ENCODE measurements around the gene THAP5. TPM values are rescaled to one million over a fixed set of nuclear protein-coding genes. Genes with fewer than 3 reads are reported as not detected.
"Not testable (repeated sequence)": the region's sequence is repeated elsewhere in the genome, so short reads cannot be mapped to it uniquely, and the experiment has no call there.

Gene THAP5
- polyA plus RNA-seq, 3 donors, result 3.0 to 10.7 (median 9.9) TPM

DNA sequence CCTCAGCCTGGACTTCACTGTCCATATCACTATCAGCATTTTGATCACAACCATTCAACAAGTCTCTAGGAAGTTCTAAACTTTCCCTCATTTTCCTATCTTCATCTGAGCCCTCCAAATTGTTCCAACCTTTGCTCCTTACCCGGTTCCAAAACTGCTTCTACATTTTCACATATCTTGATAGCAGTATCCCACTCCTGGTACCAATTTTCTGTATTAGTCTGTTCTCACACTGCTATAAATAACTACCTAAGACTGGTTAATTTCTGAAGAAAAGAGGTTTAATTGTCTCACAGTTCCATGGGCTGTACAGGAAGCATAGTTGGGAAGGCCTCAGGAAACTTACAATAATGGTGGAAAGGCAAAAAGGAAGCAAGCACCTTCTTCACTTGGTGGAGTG is 11.9 kb downstream of the THAP5 start:
- Histone ChIP-seq H3K9me3 (replicated peaks in 1 of 2; ENCODE audit: control insufficient read depth in 1 of 2, insufficient read depth in 1 of 2, low read length in 2 of 2) (peaks cover 22 to 32% of the 10 kb centered on the region in 2 donors), H2AFZ (ENCODE audit: insufficient read depth, low read depth, low read length, poor library complexity, severe bottlenecking) (no peak overlapping the region), H3K36me3 (replicated peaks in 1 of 2; ENCODE audit: control insufficient read depth in 1 of 2, insufficient read depth in 2 of 2, low read length in 2 of 2) (no peaks in the 10 kb centered on the region), H3K27ac (ENCODE audit: low read depth in 1 of 2, low read length in 2 of 2) (no peak overlapping the region), H3K4me1 (ENCODE audit: control insufficient read depth in 1 of 2, insufficient read depth in 2 of 2, low read length in 2 of 2) (no peaks in the 10 kb centered on the region), H3K9ac (ENCODE audit: insufficient read depth, low read length, poor library complexity, severe bottlenecking) (no peak overlapping the region), H3K4me2 (replicated peaks; ENCODE audit: extremely low read depth, low read length, poor library complexity, severe bottlenecking) (no peak overlapping the region), H3K4me3 (replicated peaks in 1 of 3; ENCODE audit: low read depth in 2 of 3, low read length in 3 of 3) (no peak overlapping the region), H4K20me1 (ENCODE audit: insufficient read depth, low read length) (no peaks in the 10 kb centered on the region), H3K79me2 (ENCODE audit: insufficient read depth, low read length) (no peaks in the 10 kb centered on the region), H3K27me3 (ENCODE audit: control insufficient read depth in 2 of 2, insufficient read depth in 2 of 2, low read length in 2 of 2) (no peaks in the 10 kb centered on the region)
- no peaks in the 10 kb centered on the region for H3K4me1 Mint-ChIP-seq
- peaks cover 0 to 2% (median 0%) of the 10 kb centered on the region in 3 donors for H3K27me3 Mint-ChIP-seq (ENCODE audit: low read depth in 3 of 3)
- no peak overlapping the region for H3K27ac Mint-ChIP-seq
- intact Hi-C loops (cut with micrococcal nuclease), result no loop called here
- peaks cover 17 to 51% (median 32%) of the 10 kb centered on the region in 7 donors for H3K9me3 Mint-ChIP-seq
- peaks cover 4 to 12% of the 10 kb centered on the region in 2 donors for H3K36me3 Mint-ChIP-seq
- TF ChIP-seq, protein P1, sequence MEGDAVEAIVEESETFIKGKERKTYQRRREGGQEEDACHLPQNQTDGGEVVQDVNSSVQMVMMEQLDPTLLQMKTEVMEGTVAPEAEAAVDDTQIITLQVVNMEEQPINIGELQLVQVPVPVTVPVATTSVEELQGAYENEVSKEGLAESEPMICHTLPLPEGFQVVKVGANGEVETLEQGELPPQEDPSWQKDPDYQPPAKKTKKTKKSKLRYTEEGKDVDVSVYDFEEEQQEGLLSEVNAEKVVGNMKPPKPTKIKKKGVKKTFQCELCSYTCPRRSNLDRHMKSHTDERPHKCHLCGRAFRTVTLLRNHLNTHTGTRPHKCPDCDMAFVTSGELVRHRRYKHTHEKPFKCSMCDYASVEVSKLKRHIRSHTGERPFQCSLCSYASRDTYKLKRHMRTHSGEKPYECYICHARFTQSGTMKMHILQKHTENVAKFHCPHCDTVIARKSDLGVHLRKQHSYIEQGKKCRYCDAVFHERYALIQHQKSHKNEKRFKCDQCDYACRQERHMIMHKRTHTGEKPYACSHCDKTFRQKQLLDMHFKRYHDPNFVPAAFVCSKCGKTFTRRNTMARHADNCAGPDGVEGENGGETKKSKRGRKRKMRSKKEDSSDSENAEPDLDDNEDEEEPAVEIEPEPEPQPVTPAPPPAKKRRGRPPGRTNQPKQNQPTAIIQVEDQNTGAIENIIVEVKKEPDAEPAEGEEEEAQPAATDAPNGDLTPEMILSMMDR (IDR thresholded peaks at IDR 0.05), result no peak
- no peak overlapping the region for H3K4me3 Mint-ChIP-seq
- no CpG with 5 or more reads among the region's 1 CpG for WGBS (ENCODE audit: insufficient coverage)
- DNase-seq, result no peak

DNA sequence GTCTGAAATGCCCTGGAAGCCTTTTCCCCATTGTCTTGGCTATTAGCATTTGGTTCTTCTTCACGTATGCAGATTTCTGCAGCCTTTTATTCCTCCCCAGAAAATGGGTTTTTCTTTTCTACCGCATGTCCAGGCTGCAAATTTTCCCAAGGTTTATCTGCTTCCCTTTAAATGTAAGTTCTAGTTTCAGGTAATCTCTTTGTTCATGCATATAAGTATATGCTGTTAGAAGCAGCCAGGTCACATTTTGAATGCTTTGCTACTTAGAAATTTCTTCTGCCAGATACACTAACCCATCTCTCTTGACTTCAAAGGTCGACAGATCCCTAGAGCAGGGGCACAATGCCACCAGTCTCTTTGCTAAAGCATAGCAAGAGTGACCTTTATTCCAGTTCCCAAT is 12.3 kb downstream of the THAP5 start:
- WGBS (ENCODE audit: insufficient coverage), result 100% methylated on average over 2 of the region's 3 CpGs
- Histone ChIP-seq H3K36me3 (replicated peaks in 1 of 2; ENCODE audit: control insufficient read depth in 1 of 2, insufficient read depth in 2 of 2, low read length in 2 of 2) (no peaks in the 10 kb centered on the region), H3K27me3 (ENCODE audit: control insufficient read depth in 2 of 2, insufficient read depth in 2 of 2, low read length in 2 of 2) (no peaks in the 10 kb centered on the region), H3K9me3 (replicated peaks in 1 of 2; ENCODE audit: control insufficient read depth in 1 of 2, insufficient read depth in 1 of 2, low read length in 2 of 2) (peaks cover 22 to 32% of the 10 kb centered on the region in 2 donors), H3K4me1 (ENCODE audit: control insufficient read depth in 1 of 2, insufficient read depth in 2 of 2, low read length in 2 of 2) (no peaks in the 10 kb centered on the region), H3K27ac (ENCODE audit: low read depth in 1 of 2, low read length in 2 of 2) (no peak overlapping the region), H3K4me3 (replicated peaks in 1 of 3; ENCODE audit: low read depth in 2 of 3, low read length in 3 of 3) (no peak overlapping the region), H3K9ac (ENCODE audit: insufficient read depth, low read length, poor library complexity, severe bottlenecking) (no peak overlapping the region), H3K79me2 (ENCODE audit: insufficient read depth, low read length) (no peaks in the 10 kb centered on the region), H4K20me1 (ENCODE audit: insufficient read depth, low read length) (no peaks in the 10 kb centered on the region), H2AFZ (ENCODE audit: insufficient read depth, low read depth, low read length, poor library complexity, severe bottlenecking) (no peak overlapping the region), H3K4me2 (replicated peaks; ENCODE audit: extremely low read depth, low read length, poor library complexity, severe bottlenecking) (no peak overlapping the region)
- Mint-ChIP-seq H3K4me3 (no peak overlapping the region), H3K9me3 (peaks cover 17 to 51% (median 32%) of the 10 kb centered on the region in 7 donors), H3K27ac (no peak overlapping the region), H3K27me3 (ENCODE audit: low read depth in 3 of 3) (peaks cover 0 to 2% (median 0%) of the 10 kb centered on the region in 3 donors), H3K36me3 (peaks cover 4 to 12% of the 10 kb centered on the region in 2 donors), H3K4me1 (peaks cover 1% of the 10 kb centered on the region)
- no peak for DNase-seq
- intact Hi-C loops (cut with micrococcal nuclease), result no loop called here
- TF ChIP-seq, protein P1 (IDR thresholded peaks at IDR 0.05), result no peak

DNA sequence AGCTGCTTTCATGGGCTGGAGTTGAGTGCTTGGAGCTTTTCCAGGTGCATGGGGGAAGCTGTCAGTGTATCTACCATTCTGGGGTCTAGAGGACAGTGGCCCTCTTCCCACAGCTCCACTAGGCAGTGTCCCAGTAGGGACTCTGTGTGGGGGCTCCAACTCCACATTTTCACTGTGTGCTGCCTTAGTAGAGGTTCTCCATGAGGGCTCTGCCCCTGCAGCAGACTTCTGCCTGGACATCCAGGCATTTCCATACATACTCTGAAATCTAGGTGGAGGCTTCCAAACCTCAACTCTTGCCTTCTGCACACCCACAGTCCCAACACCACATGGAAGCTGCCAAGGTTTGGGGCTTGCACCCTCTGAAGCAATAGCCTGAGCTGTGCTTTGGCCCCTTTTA is 12.8 kb downstream of the THAP5 start:
- peaks cover 17 to 50% (median 32%) of the 10 kb centered on the region in 7 donors for H3K9me3 Mint-ChIP-seq
- H3K36me3 ChIP-seq (replicated peaks in 1 of 2; ENCODE audit: control insufficient read depth in 1 of 2, insufficient read depth in 2 of 2, low read length in 2 of 2); H3K4me3 Mint-ChIP-seq; H3K27me3 ChIP-seq (ENCODE audit: control insufficient read depth in 2 of 2, insufficient read depth in 2 of 2, low read length in 2 of 2); H3K4me1 ChIP-seq (ENCODE audit: control insufficient read depth in 1 of 2, insufficient read depth in 2 of 2, low read length in 2 of 2); H3K4me3 ChIP-seq (replicated peaks in 1 of 3; ENCODE audit: low read depth in 2 of 3, low read length in 3 of 3); H3K27me3 Mint-ChIP-seq (ENCODE audit: low read depth in 3 of 3); H3K9ac ChIP-seq (ENCODE audit: insufficient read depth, low read length, poor library complexity, severe bottlenecking); DNase-seq; H3K79me2 ChIP-seq (ENCODE audit: insufficient read depth, low read length); intact Hi-C loops (cut with micrococcal nuclease); H3K27ac ChIP-seq (ENCODE audit: low read depth in 1 of 2, low read length in 2 of 2); H4K20me1 ChIP-seq (ENCODE audit: insufficient read depth, low read length); H2AFZ ChIP-seq (ENCODE audit: insufficient read depth, low read depth, low read length, poor library complexity, severe bottlenecking); H3K4me2 ChIP-seq (replicated peaks; ENCODE audit: extremely low read depth, low read length, poor library complexity, severe bottlenecking); H3K4me1 Mint-ChIP-seq; H3K27ac Mint-ChIP-seq: not testable (repeated sequence)
- H3K9me3 ChIP-seq (replicated peaks in 1 of 2; ENCODE audit: control insufficient read depth in 1 of 2, insufficient read depth in 1 of 2, low read length in 2 of 2), result peaks cover 22 to 32% of the 10 kb centered on the region in 2 donors
- H3K36me3 Mint-ChIP-seq, result peaks cover 4 to 12% of the 10 kb centered on the region in 2 donors

Data from CD14-positive monocyte (primary cell).